ENCODE data around the gene DTNBP1. TPM values are rescaled to one million over a fixed set of nuclear protein-coding genes. Genes with fewer than 3 reads are reported as not detected.
"Not testable (repeated sequence)": the region's sequence is repeated elsewhere in the genome, so short reads cannot be mapped to it uniquely, and the experiment has no call there.

Gene DTNBP1
- total and polyA plus RNA-seq, 9 donors: 8.4 to 23.6 (median 18.2) TPM

DNA sequence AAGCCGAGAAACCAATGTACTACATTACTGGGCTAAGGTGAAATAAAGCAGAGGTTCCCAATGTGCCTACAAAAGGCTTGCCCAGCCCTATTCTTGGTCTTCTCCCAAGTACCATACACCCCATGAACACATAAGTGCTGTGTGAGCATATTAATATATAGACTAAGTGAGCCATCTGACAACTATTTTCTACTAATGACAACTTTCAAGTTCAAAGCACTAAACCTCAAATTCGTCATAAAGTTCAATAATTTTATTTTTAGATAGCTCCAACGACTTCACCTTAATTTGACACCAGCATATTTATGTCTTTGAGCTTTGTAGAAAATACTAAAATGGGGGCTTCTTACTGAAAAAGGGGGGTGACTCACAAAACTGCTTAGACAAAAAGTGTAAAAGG lies 6.7 kb downstream of the DTNBP1 start:
- no peaks in the 10 kb centered on the region for H3K9me3 ChIP-seq (replicated peaks; ENCODE audit: control insufficient read depth, low read depth, low read length)
- no peaks in the 10 kb centered on the region for H3K36me3 ChIP-seq (ENCODE audit: control insufficient read depth, insufficient read depth, low read length)
- H3K27me3 ChIP-seq (ENCODE audit: control insufficient read depth, insufficient read depth, low read length): no peaks in the 10 kb centered on the region
- H3K4me1 ChIP-seq (ENCODE audit: control insufficient read depth, insufficient read depth, low read length): no peaks in the 10 kb centered on the region
- no peak overlapping the region for H3K4me3 ChIP-seq (ENCODE audit: low read length)
- H3K27ac ChIP-seq (ENCODE audit: low read length): no peak overlapping the region
- no peak for DNase-seq
- no CpG with 5 or more reads among the region's 3 CpGs for WGBS (ENCODE audit: insufficient coverage)

DNA sequence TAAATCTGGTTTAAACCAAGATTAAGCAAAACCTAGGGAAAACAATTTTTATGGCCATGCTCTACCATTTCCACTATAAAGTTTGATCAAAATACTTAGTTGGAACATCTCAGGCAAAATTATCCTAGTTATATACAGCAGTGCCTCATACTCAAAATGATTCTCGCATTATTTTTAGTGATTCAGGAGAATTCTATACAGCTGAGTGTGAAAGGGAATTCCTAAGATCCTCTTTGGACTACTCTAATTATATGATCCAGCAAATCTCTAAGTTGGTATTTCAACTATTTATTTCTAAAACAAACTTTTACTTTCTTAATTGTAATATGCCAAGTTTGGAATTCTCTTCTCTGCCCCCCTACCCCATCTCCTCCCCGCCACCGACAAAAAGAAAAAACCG lies 8.6 kb downstream of the DTNBP1 start:
- H3K27ac ChIP-seq (ENCODE audit: low read length): no peak overlapping the region
- DNase-seq: no peak
- no CpG with 5 or more reads among the region's 4 CpGs for WGBS (ENCODE audit: insufficient coverage)
- no peaks in the 10 kb centered on the region for H3K4me1 ChIP-seq (ENCODE audit: control insufficient read depth, insufficient read depth, low read length)
- no peaks in the 10 kb centered on the region for H3K27me3 ChIP-seq (ENCODE audit: control insufficient read depth, insufficient read depth, low read length)
- H3K36me3 ChIP-seq (ENCODE audit: control insufficient read depth, insufficient read depth, low read length): no peaks in the 10 kb centered on the region
- no peak overlapping the region for H3K4me3 ChIP-seq (ENCODE audit: low read length)
- H3K9me3 ChIP-seq (replicated peaks; ENCODE audit: control insufficient read depth, low read depth, low read length): no peaks in the 10 kb centered on the region

- DNase-seq: no peak
- Histone ChIP-seq H3K27ac (ENCODE audit: low read length) (no peak overlapping the region), H3K27me3 (ENCODE audit: control insufficient read depth, insufficient read depth, low read length) (no peaks in the 10 kb centered on the region), H3K4me1 (ENCODE audit: control insufficient read depth, insufficient read depth, low read length) (no peaks in the 10 kb centered on the region), H3K9me3 (replicated peaks; ENCODE audit: control insufficient read depth, low read depth, low read length) (no peaks in the 10 kb centered on the region), H3K36me3 (ENCODE audit: control insufficient read depth, insufficient read depth, low read length) (no peaks in the 10 kb centered on the region), H3K4me3 (ENCODE audit: low read length) (no peak overlapping the region)
These were observed 9.2 kb downstream of the DTNBP1 start for GRCh38 chr6:15653581-15653980.

DNA sequence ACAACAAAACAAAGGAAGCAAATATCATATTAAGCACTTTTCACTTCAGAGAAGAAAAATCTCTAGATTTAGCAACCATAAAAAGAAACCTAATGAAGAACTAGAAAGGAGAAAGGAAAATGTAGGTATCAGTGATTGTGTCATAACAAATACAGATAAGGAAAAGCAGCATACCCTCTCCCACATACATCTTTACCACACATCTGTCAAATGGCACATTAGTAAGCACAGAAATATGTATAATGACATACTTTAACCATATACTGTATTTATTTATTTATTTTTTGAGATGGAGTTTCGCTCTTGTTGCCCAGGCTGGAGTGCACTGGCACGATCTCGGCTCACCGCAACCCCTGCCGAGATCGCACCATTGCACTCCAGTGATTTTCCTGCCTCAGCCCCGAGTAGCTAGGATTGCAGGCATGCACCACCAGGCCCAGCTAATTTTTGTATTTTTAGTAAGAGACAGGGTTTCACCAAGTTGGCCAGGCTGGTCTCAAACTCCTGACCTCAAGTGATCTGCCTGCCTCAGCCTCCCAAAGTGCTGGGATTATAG lies 12.7 kb downstream of the DTNBP1 start:
- WGBS (ENCODE audit: insufficient coverage): 100% methylated on average over 5 of the region's 7 CpGs
- not testable (repeated sequence) for DNase-seq; H3K36me3 ChIP-seq (ENCODE audit: control insufficient read depth, insufficient read depth, low read length); H3K9me3 ChIP-seq (replicated peaks; ENCODE audit: control insufficient read depth, low read depth, low read length); H3K4me1 ChIP-seq (ENCODE audit: control insufficient read depth, insufficient read depth, low read length); H3K4me3 ChIP-seq (ENCODE audit: low read length); H3K27me3 ChIP-seq (ENCODE audit: control insufficient read depth, insufficient read depth, low read length); H3K27ac ChIP-seq (ENCODE audit: low read length)

DNA sequence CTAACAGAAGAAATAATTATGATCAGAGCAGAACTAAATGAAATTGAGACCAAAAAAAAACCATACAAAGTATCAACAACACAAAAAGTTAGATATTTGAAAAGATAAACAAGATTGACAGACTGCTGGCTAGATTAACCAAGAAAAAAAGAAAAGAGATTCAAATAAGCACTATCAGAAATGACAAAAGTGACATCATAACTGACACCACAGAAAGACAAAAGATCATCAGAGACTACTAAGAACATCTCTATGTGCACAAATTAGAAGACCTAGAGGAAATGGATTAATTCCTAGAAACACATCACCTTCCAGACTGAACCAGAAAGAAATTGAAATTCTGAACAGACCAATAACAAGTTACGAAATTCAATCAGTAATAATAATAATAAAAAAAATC lies 17.9 kb downstream of the DTNBP1 start:
- Histone ChIP-seq H3K27me3 (ENCODE audit: control insufficient read depth, insufficient read depth, low read length) (no peaks in the 10 kb centered on the region), H3K4me1 (ENCODE audit: control insufficient read depth, insufficient read depth, low read length) (no peaks in the 10 kb centered on the region), H3K4me3 (ENCODE audit: low read length) (no peak overlapping the region), H3K36me3 (ENCODE audit: control insufficient read depth, insufficient read depth, low read length) (peaks cover 4% of the 10 kb centered on the region), H3K9me3 (replicated peaks; ENCODE audit: control insufficient read depth, low read depth, low read length) (peaks cover 19% of the 10 kb centered on the region), H3K27ac (ENCODE audit: low read length) (no peak overlapping the region)
- no CpG with 5 or more reads among the region's 1 CpG for WGBS (ENCODE audit: insufficient coverage)
- DNase-seq: no peak

GRCh38 chr6:15643542-15643941 lies 19.3 kb downstream of the DTNBP1 start:
- Histone ChIP-seq H3K4me3 (ENCODE audit: low read length) (no peak overlapping the region), H3K27ac (ENCODE audit: low read length) (no peak overlapping the region), H3K4me1 (ENCODE audit: control insufficient read depth, insufficient read depth, low read length) (no peaks in the 10 kb centered on the region), H3K36me3 (ENCODE audit: control insufficient read depth, insufficient read depth, low read length) (peaks cover 4% of the 10 kb centered on the region), H3K9me3 (replicated peaks; ENCODE audit: control insufficient read depth, low read depth, low read length) (peaks cover 22% of the 10 kb centered on the region), H3K27me3 (ENCODE audit: control insufficient read depth, insufficient read depth, low read length) (no peaks in the 10 kb centered on the region)
- no peak for DNase-seq
- WGBS (ENCODE audit: insufficient coverage): 82% methylated on average over 2 of the region's 2 CpGs

DNA sequence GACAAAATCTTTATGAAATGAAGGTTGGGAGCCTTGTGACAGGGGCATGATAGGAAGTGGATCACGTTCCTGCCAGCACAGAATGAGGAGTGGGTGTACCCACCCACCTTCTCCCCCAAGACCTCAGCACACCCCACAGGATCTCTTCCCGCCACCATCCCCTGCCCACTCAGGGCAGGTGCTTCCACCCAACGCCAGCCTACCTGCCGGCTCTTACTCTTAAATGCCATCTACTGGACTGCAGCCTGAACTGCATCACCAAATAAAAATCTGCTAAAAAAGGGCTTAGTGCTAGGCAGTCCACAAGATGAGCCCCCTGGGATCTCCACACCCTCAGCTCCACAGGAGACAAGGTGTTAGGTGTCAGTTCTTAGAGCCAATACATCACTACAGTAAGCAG lies 20.6 kb downstream of the DTNBP1 start:
- peaks cover 24% of the 10 kb centered on the region for H3K9me3 ChIP-seq (replicated peaks; ENCODE audit: control insufficient read depth, low read depth, low read length)
- H3K36me3 ChIP-seq (ENCODE audit: control insufficient read depth, insufficient read depth, low read length): peaks cover 7% of the 10 kb centered on the region
- WGBS (ENCODE audit: insufficient coverage): 64% methylated on average over 3 of the region's 4 CpGs
- DNase-seq: no peak
- H3K4me3 ChIP-seq (ENCODE audit: low read length): no peak overlapping the region
- no peak overlapping the region for H3K27ac ChIP-seq (ENCODE audit: low read length)
- H3K27me3 ChIP-seq (ENCODE audit: control insufficient read depth, insufficient read depth, low read length): no peaks in the 10 kb centered on the region
- no peaks in the 10 kb centered on the region for H3K4me1 ChIP-seq (ENCODE audit: control insufficient read depth, insufficient read depth, low read length)

- DNase-seq: no peak
- no peaks in the 10 kb centered on the region for H3K4me1 ChIP-seq (ENCODE audit: control insufficient read depth, insufficient read depth, low read length)
- H3K27ac ChIP-seq (ENCODE audit: low read length): no peak overlapping the region
- no peaks in the 10 kb centered on the region for H3K27me3 ChIP-seq (ENCODE audit: control insufficient read depth, insufficient read depth, low read length)
- H3K4me3 ChIP-seq (ENCODE audit: low read length): no peak overlapping the region
- H3K9me3 ChIP-seq (replicated peaks; ENCODE audit: control insufficient read depth, low read depth, low read length): peaks cover 14% of the 10 kb centered on the region
- peaks cover 7% of the 10 kb centered on the region for H3K36me3 ChIP-seq (ENCODE audit: control insufficient read depth, insufficient read depth, low read length)
These were observed 24.5 kb downstream of the DTNBP1 start for GRCh38 chr6:15638373-15638772.

- Histone ChIP-seq H3K4me3 (ENCODE audit: low read length) (no peak overlapping the region), H3K27ac (ENCODE audit: low read length) (no peak overlapping the region), H3K9me3 (replicated peaks; ENCODE audit: control insufficient read depth, low read depth, low read length) (no peaks in the 10 kb centered on the region), H3K4me1 (ENCODE audit: control insufficient read depth, insufficient read depth, low read length) (no peaks in the 10 kb centered on the region), H3K27me3 (ENCODE audit: control insufficient read depth, insufficient read depth, low read length) (no peaks in the 10 kb centered on the region), H3K36me3 (ENCODE audit: control insufficient read depth, insufficient read depth, low read length) (no peaks in the 10 kb centered on the region)
- no peak for DNase-seq
- WGBS (ENCODE audit: insufficient coverage): no CpG with 5 or more reads among the region's 2 CpGs
These were observed 31.4 kb downstream of the DTNBP1 start for GRCh38 chr6:15631432-15631831.

DNA sequence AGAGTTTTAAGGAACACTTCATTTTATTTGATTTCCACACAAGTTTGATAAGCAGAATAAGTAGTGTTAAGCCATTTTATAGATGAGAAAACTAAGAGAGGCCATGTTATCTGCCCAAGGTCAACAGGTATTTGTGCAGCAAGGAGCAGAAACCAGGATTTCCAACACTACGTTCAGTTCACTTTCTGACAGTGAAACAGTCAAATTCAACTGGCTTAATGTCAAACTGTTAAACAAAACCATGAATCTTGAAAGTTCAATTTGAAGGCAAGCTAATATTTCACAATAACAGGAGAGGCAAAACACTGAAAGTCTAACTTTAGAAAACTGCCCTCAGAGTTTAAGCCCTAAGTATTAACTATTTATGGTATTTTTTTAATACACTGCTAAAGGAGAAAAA lies 32.6 kb downstream of the DTNBP1 start:
- DNase-seq: no peak
- Histone ChIP-seq H3K4me3 (ENCODE audit: low read length) (no peak overlapping the region), H3K27me3 (ENCODE audit: control insufficient read depth, insufficient read depth, low read length) (no peaks in the 10 kb centered on the region), H3K27ac (ENCODE audit: low read length) (no peak overlapping the region), H3K9me3 (replicated peaks; ENCODE audit: control insufficient read depth, low read depth, low read length) (no peaks in the 10 kb centered on the region), H3K36me3 (ENCODE audit: control insufficient read depth, insufficient read depth, low read length) (no peaks in the 10 kb centered on the region), H3K4me1 (ENCODE audit: control insufficient read depth, insufficient read depth, low read length) (no peaks in the 10 kb centered on the region)
- no CpG with 5 or more reads among the region's 1 CpG for WGBS (ENCODE audit: insufficient coverage)

GRCh38 chr6:15629487-15629886 lies 33.3 kb downstream of the DTNBP1 start:
- no peaks in the 10 kb centered on the region for H3K27me3 ChIP-seq (ENCODE audit: control insufficient read depth, insufficient read depth, low read length)
- H3K36me3 ChIP-seq (ENCODE audit: control insufficient read depth, insufficient read depth, low read length): no peaks in the 10 kb centered on the region

More at GRCh38 chr6:15629487-15629886, 33.3 kb downstream of the DTNBP1 start:
- Histone ChIP-seq H3K4me1 (ENCODE audit: control insufficient read depth, insufficient read depth, low read length) (no peaks in the 10 kb centered on the region), H3K27ac (ENCODE audit: low read length) (no peak overlapping the region), H3K4me3 (ENCODE audit: low read length) (no peak overlapping the region), H3K9me3 (replicated peaks; ENCODE audit: control insufficient read depth, low read depth, low read length) (no peaks in the 10 kb centered on the region)
- no peak for DNase-seq
